DND-41 (cell line): ENCODE measurements around the gene TBPL1.

Experiments used
- CTCF ChIP-seq: IDR thresholded peaks from 2 replicates; pipeline ENCODE4 v1.5.1; 2012; ENCODE audit warnings: borderline replicate concordance, low read length, moderate library complexity, mild to moderate bottlenecking; ENCODE audit not compliant: poor library complexity, severe bottlenecking; ENCODE audit errors: extremely low read depth
- EZH2 ChIP-seq: IDR thresholded peaks from 3 replicates; pipeline ENCODE4 v1.6.1; 2012; ENCODE audit warnings: borderline replicate concordance, low read depth, mild to moderate bottlenecking, moderate library complexity, low read length, inconsistent platforms; ENCODE audit not compliant: severe bottlenecking

- TF ChIP-seq CTCF: no peak
- TF ChIP-seq EZH2: no peak
Measured at GRCh38 chr6:134014588-134015137, 61.6 kb downstream of the TBPL1 start.
